Ishikawa (cell line): ENCODE results near the gene KLHL26.

Experiments used
- CEBPB ChIP-seq: IDR thresholded peaks from 2 replicates; pipeline ENCODE4 v1.6.1; 2012
- CREB1 ChIP-seq: IDR thresholded peaks from 2 replicates; pipeline ENCODE4 v1.6.1; 2012; ENCODE audit warnings: low read depth
- EGR1 ChIP-seq: IDR thresholded peaks from 2 replicates; pipeline ENCODE4 v1.6.1; 2012
- EP300 ChIP-seq: IDR thresholded peaks from 2 replicates; pipeline ENCODE4 v1.6.1; 2012; ENCODE audit warnings: borderline replicate concordance
- RAD21 ChIP-seq: IDR thresholded peaks from 2 replicates; pipeline ENCODE4 v1.6.1; 2012; ENCODE audit warnings: low read depth
- TAF1 ChIP-seq: IDR thresholded peaks from 2 replicates; pipeline ENCODE4 v1.6.1; 2012; ENCODE audit warnings: low read depth, mild to moderate bottlenecking
- YY1 ChIP-seq: IDR thresholded peaks from 2 replicates; pipeline ENCODE4 v1.6.1; 2012; ENCODE audit warnings: low read depth
- TF ChIP-seq, protein P1 (sequence below): IDR thresholded peaks from 2 replicates; pipeline ENCODE4 v1.6.1; 2012; ENCODE audit warnings: low read depth, mild to moderate bottlenecking

DNA sequence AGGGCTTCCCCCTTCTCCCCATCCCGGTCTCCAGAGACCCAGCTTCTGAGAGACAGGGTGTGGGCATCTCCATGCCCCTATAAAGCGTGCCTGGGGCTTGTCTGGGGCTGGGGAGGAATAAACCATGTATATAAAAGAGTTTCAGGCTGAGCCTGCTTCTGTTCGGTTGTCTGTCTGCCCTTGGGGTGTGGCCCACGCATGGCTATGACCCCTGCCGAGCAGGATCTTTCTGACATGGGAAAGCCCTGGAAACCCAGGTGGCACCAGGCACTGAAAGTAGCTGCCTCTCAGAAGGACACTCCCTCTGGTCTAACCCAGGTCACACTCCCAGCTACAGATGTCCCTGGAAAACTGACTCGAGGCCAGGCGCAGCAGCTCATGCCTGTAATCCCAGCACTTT, 15.9 kb upstream of the KLHL26 start:
- TF ChIP-seq, protein P1, sequence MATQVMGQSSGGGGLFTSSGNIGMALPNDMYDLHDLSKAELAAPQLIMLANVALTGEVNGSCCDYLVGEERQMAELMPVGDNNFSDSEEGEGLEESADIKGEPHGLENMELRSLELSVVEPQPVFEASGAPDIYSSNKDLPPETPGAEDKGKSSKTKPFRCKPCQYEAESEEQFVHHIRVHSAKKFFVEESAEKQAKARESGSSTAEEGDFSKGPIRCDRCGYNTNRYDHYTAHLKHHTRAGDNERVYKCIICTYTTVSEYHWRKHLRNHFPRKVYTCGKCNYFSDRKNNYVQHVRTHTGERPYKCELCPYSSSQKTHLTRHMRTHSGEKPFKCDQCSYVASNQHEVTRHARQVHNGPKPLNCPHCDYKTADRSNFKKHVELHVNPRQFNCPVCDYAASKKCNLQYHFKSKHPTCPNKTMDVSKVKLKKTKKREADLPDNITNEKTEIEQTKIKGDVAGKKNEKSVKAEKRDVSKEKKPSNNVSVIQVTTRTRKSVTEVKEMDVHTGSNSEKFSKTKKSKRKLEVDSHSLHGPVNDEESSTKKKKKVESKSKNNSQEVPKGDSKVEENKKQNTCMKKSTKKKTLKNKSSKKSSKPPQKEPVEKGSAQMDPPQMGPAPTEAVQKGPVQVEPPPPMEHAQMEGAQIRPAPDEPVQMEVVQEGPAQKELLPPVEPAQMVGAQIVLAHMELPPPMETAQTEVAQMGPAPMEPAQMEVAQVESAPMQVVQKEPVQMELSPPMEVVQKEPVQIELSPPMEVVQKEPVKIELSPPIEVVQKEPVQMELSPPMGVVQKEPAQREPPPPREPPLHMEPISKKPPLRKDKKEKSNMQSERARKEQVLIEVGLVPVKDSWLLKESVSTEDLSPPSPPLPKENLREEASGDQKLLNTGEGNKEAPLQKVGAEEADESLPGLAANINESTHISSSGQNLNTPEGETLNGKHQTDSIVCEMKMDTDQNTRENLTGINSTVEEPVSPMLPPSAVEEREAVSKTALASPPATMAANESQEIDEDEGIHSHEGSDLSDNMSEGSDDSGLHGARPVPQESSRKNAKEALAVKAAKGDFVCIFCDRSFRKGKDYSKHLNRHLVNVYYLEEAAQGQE, result no peak
- TF ChIP-seq RAD21, result no peak
- TF ChIP-seq EP300, result no peak
- no peak for TF ChIP-seq EGR1
- TF ChIP-seq CREB1, result no peak
- TF ChIP-seq YY1, result no peak
- TF ChIP-seq TAF1, result no peak
- TF ChIP-seq CEBPB, result no peak
